Keratinocyte (primary cell): ENCODE results near the gene FGD2. TPM values are rescaled to one million over a fixed set of nuclear protein-coding genes. Genes with fewer than 3 reads are reported as not detected.
A peak's percentile ranks its signal among the peaks of the same experiment; 100 is the strongest.

Source experiments
- DNase-seq: peaks from one replicate; pipeline ENCODE4 v3.0.0-alpha.2; 2011; ENCODE audit warnings: low read depth, missing footprints, low spot score
- FAIRE-seq: peaks from 2 replicates; lab custom pipeline; 2011; peaks lifted over from hg19 to GRCh38; lab: Jason Lieb, UNC
- H2AFZ ChIP-seq: 2 replicates; pipeline ENCODE4 v1.6.0; 2012; ENCODE audit warnings: low read length, control low read depth, inconsistent platforms; ENCODE audit not compliant: control insufficient read depth
- H3K27ac ChIP-seq: 2 replicates; pipeline ENCODE4 v1.5.1; 2011; ENCODE audit warnings: low read length; ENCODE audit not compliant: control insufficient read depth, insufficient read depth
- H3K27me3 ChIP-seq: 3 replicates; pipeline ENCODE4 v1.6.0; 2011; ENCODE audit warnings: low read length; ENCODE audit not compliant: control insufficient read depth, insufficient read depth; ENCODE audit errors: extremely low read depth
- H3K36me3 ChIP-seq, 2 experiments: 2 replicates in 1 of 2; 3 replicates in 1 of 2; pipeline ENCODE4 v1.5.1; 2011; ENCODE audit warnings: low read length in 2 of 2, mild to moderate bottlenecking in 1 of 2; ENCODE audit not compliant: control insufficient read depth in 2 of 2, insufficient read depth in 2 of 2; ENCODE audit errors: extremely low read depth in 1 of 2
- H3K4me1 ChIP-seq: 3 replicates; pipeline ENCODE4 v1.5.1; 2011; ENCODE audit warnings: low read length; ENCODE audit not compliant: control insufficient read depth, insufficient read depth; ENCODE audit errors: extremely low read depth
- H3K4me2 ChIP-seq: 3 replicates; pipeline ENCODE4 v1.6.0; 2011; ENCODE audit warnings: low read depth, low read length; ENCODE audit not compliant: control insufficient read depth, insufficient read depth; ENCODE audit errors: extremely low read depth
- H3K4me3 ChIP-seq, 3 experiments: fragments of 200-600 bp in 1 of 3; sonication (generic) in 1 of 3; 2 replicates in 2 of 3; 3 replicates in 1 of 3; pipeline ENCODE4 v1.5.1; 2011 to 2016; ENCODE audit warnings: low read length in 3 of 3, mild to moderate bottlenecking in 3 of 3, control low read depth in 2 of 3, inconsistent platforms in 1 of 3, low read depth in 1 of 3, mixed read lengths in 1 of 3, mixed run types in 1 of 3, moderate library complexity in 1 of 3; ENCODE audit not compliant: control insufficient read depth in 2 of 3, insufficient read depth in 2 of 3; ENCODE audit errors: extremely low read depth in 1 of 3
- H3K79me2 ChIP-seq: 2 replicates; pipeline ENCODE4 v1.6.0; 2012; ENCODE audit warnings: low read length; ENCODE audit not compliant: control insufficient read depth, insufficient read depth
- H3K9ac ChIP-seq: 3 replicates; pipeline ENCODE4 v1.6.0; 2011; ENCODE audit warnings: low read length; ENCODE audit not compliant: control insufficient read depth, insufficient read depth; ENCODE audit errors: extremely low read depth
- H3K9me1 ChIP-seq: 3 replicates; pipeline ENCODE4 v1.6.0; 2011; ENCODE audit warnings: low read length; ENCODE audit not compliant: control insufficient read depth, insufficient read depth; ENCODE audit errors: extremely low read depth
- H3K9me3 ChIP-seq: 2 replicates; pipeline ENCODE4 v1.5.1; 2012; ENCODE audit warnings: low read depth, low read length; ENCODE audit not compliant: control insufficient read depth
- H4K20me1 ChIP-seq: 3 replicates; pipeline ENCODE4 v1.6.0; 2011; ENCODE audit warnings: low read length; ENCODE audit not compliant: control insufficient read depth, insufficient read depth; ENCODE audit errors: extremely low read depth
- CTCF ChIP-seq, 3 experiments: IDR thresholded peaks in 1 of 3; conservative IDR thresholded peaks in 1 of 3; optimal IDR thresholded peaks in 1 of 3; 2 replicates in 2 of 3; 3 replicates in 1 of 3; pipeline versions ENCODE3 to v1.5.1; 2011; ENCODE audit warnings: low read length in 3 of 3, mild to moderate bottlenecking in 3 of 3, moderate library complexity in 2 of 3, control low read depth in 1 of 3, inconsistent platforms in 1 of 3; ENCODE audit not compliant: insufficient read depth in 2 of 3; ENCODE audit errors: extremely low read depth in 1 of 3
- EZH2 ChIP-seq: IDR thresholded peaks from one replicate; pipeline ENCODE4 v1.6.1; 2012; ENCODE audit warnings: inconsistent platforms, mild to moderate bottlenecking, low read length, moderate library complexity
- dilution Hi-C: fragments of 300-500 bp; cut with MboI; formaldehyde crosslinking; loops from one replicate; pipeline ENCODE4 v1.7.0; 2020; ENCODE audit warnings: low sequenced_read_pairs; ENCODE audit not compliant: extremely low pct_ligation_motif_present
- polyA plus RNA-seq, 5 experiments: library from polyadenylated mRNA; depleted of rRNA in 3 of 5; stranded (reverse) in 3 of 5; stranded (forward) in 1 of 5; unstranded in 1 of 5; fragments of >200 nt; gene quantifications; 1 replicate in 1 of 5; 2 replicates in 3 of 5; 3 replicates in 1 of 5; pipeline versions ENCODE4 v1.2.1 to v1.2.3, GENCODE V29; 2011 to 2012; ENCODE audit warnings: missing spikeins in 2 of 5, low read depth in 1 of 5, low replicate concordance in 1 of 5

FGD2 gene
- polyA plus RNA-seq, 1 donor (not counting 4 experiments of a cell fraction or from before 2014, with no cell fraction given) = 0.03 TPM

- H3K9ac ChIP-seq = peak overlapping the region; percentile 82
- H3K9me3 ChIP-seq = no peaks in the 10 kb centered on the region
- no peak for TF ChIP-seq EZH2
- TF ChIP-seq CTCF (optimal IDR thresholded peaks at IDR 0.05 in 1 of 3, IDR thresholded peaks at IDR 0.05 in 1 of 3, conservative IDR thresholded peaks at IDR 0.05 in 1 of 3; ENCODE audit: extremely low read depth in 1 of 3, insufficient read depth in 2 of 3, low read length in 3 of 3) = no peak
- peak overlapping the region; percentile 78 for H3K4me2 ChIP-seq
- peak overlapping the region; percentile 73 to 99 (median 81) for H3K4me3 ChIP-seq
- H3K27me3 ChIP-seq = peaks cover 4% of the 10 kb centered on the region
- DNase-seq (no peak), FAIRE-seq (no peak)
- peaks cover 52% of the 10 kb centered on the region for H3K79me2 ChIP-seq
- no peaks in the 10 kb centered on the region for H3K9me1 ChIP-seq
- peaks cover 18% of the 10 kb centered on the region for H3K4me1 ChIP-seq
- peak overlapping the region; percentile 72 for H3K27ac ChIP-seq
- H4K20me1 ChIP-seq = peaks cover 18% of the 10 kb centered on the region
- H2AFZ ChIP-seq = no peak overlapping the region
- H3K36me3 ChIP-seq = peaks cover 0 to 10% of the 10 kb centered on the region in 2 experiments
- dilution Hi-C loops = no loop called here
Observed at GRCh38 chr6:36985417-36985807, 20.0 kb upstream of the FGD2 start.

GRCh38 chr6:36985808-36986703 lies 19.4 kb upstream of the FGD2 start, which contains the start of gene MTCH1:
Gene MTCH1, minus strand, starts transcription at chr6:36986196. Its CDS starts 23 bp downstream, at chr6:36986173.
- H3K4me2 ChIP-seq = peak within 1 kb of the TSS; percentile 84
- H3K27ac ChIP-seq = peak within 1 kb of the TSS; percentile 72
- H2AFZ ChIP-seq = peak within 1 kb of the TSS; percentile 88
- FAIRE-seq = no peak
- peaks cover 46% of the 10 kb centered on the region for H3K79me2 ChIP-seq
- H3K4me3 ChIP-seq = peak within 1 kb of the TSS; percentile 73 to 99 (median 81)
- H3K9ac ChIP-seq = peak within 1 kb of the TSS; percentile 82
- H3K36me3 ChIP-seq = peaks cover 0 to 5% of the 10 kb centered on the region in 2 experiments
- dilution Hi-C loops = no loop called here
- peaks cover 9% of the 10 kb centered on the region for H3K27me3 ChIP-seq
- H4K20me1 ChIP-seq = peaks cover 11% of the 10 kb centered on the region
- TF ChIP-seq CTCF (optimal IDR thresholded peaks at IDR 0.05 in 1 of 3, IDR thresholded peaks at IDR 0.05 in 1 of 3, conservative IDR thresholded peaks at IDR 0.05 in 1 of 3; ENCODE audit: extremely low read depth in 1 of 3, insufficient read depth in 2 of 3, low read length in 3 of 3) (no peak), EZH2 (no peak)
- no peaks in the 10 kb centered on the region for H3K9me1 ChIP-seq
- peaks cover 18% of the 10 kb centered on the region for H3K4me1 ChIP-seq
- no peak for DNase-seq
- H3K9me3 ChIP-seq = no peaks in the 10 kb centered on the region
